Stomach (tissue), 9 donors: ENCODE results near the gene ZNF397. TPM values are rescaled to one million over a fixed set of nuclear protein-coding genes. Genes with fewer than 3 reads are reported as not detected.

Experiments
- DNase-seq, 2 donors: peaks; one replicate each; pipeline versions ENCODE4 v3.0.0 to v3.0.0-alpha.2; 2013 to 2019
- H3K27ac ChIP-seq, 5 donors: fragments of 200-600 bp in 4 of 5; sonication (generic) in 4 of 5; one replicate each; pipeline ENCODE4 v1.5.1; 2013 to 2019; ENCODE audit warnings: mild to moderate bottlenecking in 1 of 5, moderate library complexity in 1 of 5
- H3K27me3 ChIP-seq, 3 donors: fragments of 200-600 bp; sonication (generic); one replicate each; pipeline ENCODE4 v1.5.1; 2017 to 2019; ENCODE audit warnings: mixed run types in 1 of 3
- H3K36me3 ChIP-seq, 4 donors: fragments of 200-600 bp; sonication (generic); 1 replicate in 3 of 4; 2 replicates in 1 of 4; pipeline ENCODE4 v1.5.1; 2016 to 2019
- H3K4me1 ChIP-seq, 4 donors: fragments of 200-600 bp; sonication (generic); one replicate each; pipeline ENCODE4 v1.5.1; 2016 to 2019
- H3K4me3 ChIP-seq, 4 donors: fragments of 200-600 bp; sonication (generic) in 3 of 4; one replicate each; pipeline ENCODE4 v1.5.1; 2016 to 2019; ENCODE audit warnings: mild to moderate bottlenecking in 1 of 4
- H3K9me3 ChIP-seq, 4 donors: fragments of 200-600 bp; sonication (generic); one replicate each; pipeline ENCODE4 v1.5.1; 2016 to 2019
- CTCF ChIP-seq, 7 experiments: fragments of 450-650 bp in 4 of 7; fragments of 200-600 bp in 3 of 7; sonication (generic) in 3 of 7; IDR thresholded peaks; one replicate each; pipeline ENCODE4 v1.5.1; 2016 to 2019; ENCODE audit warnings: antibody characterized with exemption in 7 of 7, control low read depth in 2 of 7, mild to moderate bottlenecking in 1 of 7
- EP300 ChIP-seq: sonication (generic); formaldehyde crosslinking; IDR thresholded peaks from one replicate; pipeline ENCODE4 v1.6.1; 2017; ENCODE audit warnings: antibody characterized with exemption
- POLR2A ChIP-seq, 4 donors: fragments of 450-650 bp; IDR thresholded peaks; one replicate each; pipeline ENCODE4 v1.6.1; 2016; ENCODE audit warnings: antibody characterized with exemption in 4 of 4, control low read depth in 2 of 4, mild to moderate bottlenecking in 1 of 4, moderate library complexity in 1 of 4
- POLR2AphosphoS5 ChIP-seq, 3 donors: sonication (generic); formaldehyde crosslinking; IDR thresholded peaks; one replicate each; pipeline ENCODE4 v1.6.1; 2016; ENCODE audit warnings: antibody characterized with exemption in 3 of 3
- WGBS, 5 donors: extraction: QIAGEN DNeasy Blood & Tissue Kit in 3 of 5; methylation state at CpG; one replicate each; pipeline versions ENCODE4 v1.1.5 to v1.1.7; 2013 to 2018; 5-methylcytosine and 5-hydroxymethylcytosine counted together
- intact Hi-C: fragments of 100-400 bp; cut with DNase I; formaldehyde crosslinking; loops from one replicate; pipeline ENCODE4 v1.15.1; 2023; ENCODE audit warnings: low total_unique reads
- polyA plus RNA-seq, 3 donors: library from polyadenylated mRNA; stranded (reverse); fragments of 200-250 nt; gene quantifications; one replicate each; pipeline ENCODE4 v1.2.3, GENCODE V29; 2013
- total RNA-seq, 5 donors: library from RNA; depleted of rRNA; stranded (reverse); fragments of >200 nt; gene quantifications; one replicate each; pipeline versions ENCODE4 v1.1.0 to v1.2.3, GENCODE V29; 2014 to 2016
- donor health status: healthy with polysubstance abuse.
- donor health status: Bipolar disorder and iron deficiency.
- donor health status: healthy.

Gene ZNF397
- total and polyA plus RNA-seq, 8 donors: 10.9 to 45.5 (median 21.4) TPM

- peaks cover 0 to 6% (median 0%) of the 10 kb centered on the region in 4 donors for H3K9me3 ChIP-seq
- H3K27me3 ChIP-seq: no peaks in the 10 kb centered on the region
- H3K36me3 ChIP-seq: peaks cover 0 to 2% (median under 1%) of the 10 kb centered on the region in 4 donors
- H3K4me1 ChIP-seq: peaks cover 0 to 3% (median 0%) of the 10 kb centered on the region in 4 donors
- 73 to 90% (median 82%) methylated on average over 1 of the region's 1 CpG for WGBS, 5 donors
- no peak for TF ChIP-seq POLR2A (IDR thresholded peaks at IDR 0.05)
- TF ChIP-seq CTCF (IDR thresholded peaks at IDR 0.05): no peak
- no peak for TF ChIP-seq POLR2AphosphoS5 (IDR thresholded peaks at IDR 0.05)
- no peak for TF ChIP-seq EP300
- no peak overlapping the region for H3K27ac ChIP-seq
- DNase-seq: no peak
- intact Hi-C loops: no loop called here
- H3K4me3 ChIP-seq: no peak overlapping the region
These were observed 37.3 kb downstream of the ZNF397 start for GRCh38 chr18:35278085-35278484.

GRCh38 chr18:35278969-35279368 is 38.1 kb downstream of the ZNF397 start:
- H3K4me3 ChIP-seq: no peak overlapping the region
- no peak overlapping the region for H3K27ac ChIP-seq
- DNase-seq: no peak
- H3K4me1 ChIP-seq: peaks cover 0 to 3% (median 0%) of the 10 kb centered on the region in 4 donors
- H3K27me3 ChIP-seq: no peaks in the 10 kb centered on the region
- intact Hi-C loops: no loop called here
- TF ChIP-seq EP300 (no peak), POLR2AphosphoS5 (IDR thresholded peaks at IDR 0.05) (no peak), CTCF (IDR thresholded peaks at IDR 0.05) (no peak), POLR2A (IDR thresholded peaks at IDR 0.05) (no peak)
- peaks cover 0 to 6% (median 0%) of the 10 kb centered on the region in 4 donors for H3K9me3 ChIP-seq
- H3K36me3 ChIP-seq: peaks cover 0 to 11% (median 9%) of the 10 kb centered on the region in 4 donors

GRCh38 chr18:35282353-35282752 is 41.5 kb downstream of the ZNF397 start:
- intact Hi-C loops: no loop called here
- Histone ChIP-seq H3K9me3 (peaks cover 0 to 5% (median 0%) of the 10 kb centered on the region in 4 donors), H3K4me3 (no peak overlapping the region), H3K36me3 (peaks cover 0 to 20% (median 15%) of the 10 kb centered on the region in 4 donors), H3K27ac (no peak overlapping the region), H3K4me1 (peaks cover 0 to 3% (median 0%) of the 10 kb centered on the region in 4 donors), H3K27me3 (no peaks in the 10 kb centered on the region)
- no peak for DNase-seq
- no peak for TF ChIP-seq POLR2AphosphoS5 (IDR thresholded peaks at IDR 0.05)
- TF ChIP-seq POLR2A (IDR thresholded peaks at IDR 0.05): no peak
- TF ChIP-seq EP300: no peak
- no peak for TF ChIP-seq CTCF (IDR thresholded peaks at IDR 0.05)
- WGBS, 5 donors: 62 to 90% (median 84%) methylated on average over 1 of the region's 1 CpG

GRCh38 chr18:35283923-35284794 is 43.3 kb downstream of the ZNF397 start:
- TF ChIP-seq EP300 (no peak), POLR2AphosphoS5 (IDR thresholded peaks at IDR 0.05) (no peak), CTCF (IDR thresholded peaks at IDR 0.05) (no peak), POLR2A (IDR thresholded peaks at IDR 0.05) (no peak)
- no peak for DNase-seq
- no peak overlapping the region for H3K4me3 ChIP-seq
- WGBS, 5 donors: 88 to 100% (median 97%) methylated on average over 2 to 7 of the region's 7 CpGs
- peaks cover 0 to 20% (median 15%) of the 10 kb centered on the region in 4 donors for H3K36me3 ChIP-seq
- no peak overlapping the region for H3K27ac ChIP-seq
- no peaks in the 10 kb centered on the region for H3K27me3 ChIP-seq
- intact Hi-C loops: no loop called here
- peaks cover 0 to 5% (median 0%) of the 10 kb centered on the region in 4 donors for H3K9me3 ChIP-seq
- H3K4me1 ChIP-seq: peaks cover 3 to 16% (median 9%) of the 10 kb centered on the region in 4 donors
